B cell (primary cell): ENCODE data around the gene RBM19. TPM values are rescaled to one million over a fixed set of nuclear protein-coding genes. Genes with fewer than 3 reads are reported as not detected.

Experiments
- ATAC-seq: fragments of 200-7000 bp; cut with Tn5 transposase; one replicate; pipeline ENCODE4 v1.10.0; 2021; ENCODE audit warnings: low read depth, mild to moderate bottlenecking, moderate number of reproducible peaks, moderate library complexity
- CTCF ChIA-PET: fragments of 350-600 bp; sonication (Branson Sonifier 250); formaldehyde crosslinking; loops from one replicate; lab custom pipeline; 2021; ENCODE audit warnings: antibody characterized with exemption, inconsistent platforms; lab: Charles Lee
- POLR2A ChIA-PET: fragments of 350-600 bp; sonication (Branson Sonifier 250); formaldehyde crosslinking; loops from one replicate; lab custom pipeline; 2021; ENCODE audit warnings: antibody characterized with exemption; lab: Charles Lee
- DNase-seq: peaks from one replicate; pipeline ENCODE4 v3.0.0; 2013
- H2AFZ ChIP-seq: 2 replicates; pipeline ENCODE4 v1.6.1; 2012; ENCODE audit warnings: mild to moderate bottlenecking, low read depth, low read length; ENCODE audit not compliant: insufficient read depth, poor library complexity, severe bottlenecking
- H3K27ac ChIP-seq, 2 donors: 1 replicate in 1 of 2; 2 replicates in 1 of 2; pipeline ENCODE4 v1.5.1; 2012 to 2013; ENCODE audit warnings: low read length in 2 of 2, mild to moderate bottlenecking in 2 of 2, moderate library complexity in 1 of 2
- H3K27me3 ChIP-seq, 4 experiments: fragments of 200-600 bp in 1 of 4; sonication (generic) in 1 of 4; replicated peaks in 1 of 4; 1 replicate in 2 of 4; 2 replicates in 2 of 4; pipeline versions ENCODE4 v1.6.1 to v1.7.0; 2013 to 2016; ENCODE audit warnings: low read length in 3 of 4, mild to moderate bottlenecking in 2 of 4, mixed read lengths in 1 of 4, moderate library complexity in 1 of 4; ENCODE audit not compliant: insufficient read depth in 4 of 4, control insufficient read depth in 3 of 4; ENCODE audit errors: control extremely low read depth in 1 of 4
- H3K36me3 ChIP-seq, 2 experiments: replicated peaks in 1 of 2; 1 replicate in 1 of 2; 2 replicates in 1 of 2; pipeline versions ENCODE4 v1.6.1 to v1.7.1; 2013; ENCODE audit warnings: low read length in 1 of 2; ENCODE audit not compliant: insufficient read depth in 2 of 2, control insufficient read depth in 1 of 2; ENCODE audit errors: control extremely low read depth in 1 of 2, extremely low read depth in 1 of 2
- H3K4me1 ChIP-seq, 2 donors: fragments of 200-600 bp in 1 of 2; sonication (generic) in 1 of 2; 1 replicate in 1 of 2; 2 replicates in 1 of 2; pipeline versions ENCODE4 v1.5.1 to v1.6.1; 2013 to 2017; ENCODE audit warnings: low read length in 2 of 2; ENCODE audit not compliant: control insufficient read depth in 2 of 2, insufficient read depth in 2 of 2
- H3K4me2 ChIP-seq: replicated peaks from 2 replicates; pipeline ENCODE3; 2012; ENCODE audit warnings: mild to moderate bottlenecking, low read depth, low read length; ENCODE audit not compliant: poor library complexity, severe bottlenecking
- H3K4me3 ChIP-seq, 5 experiments: fragments of 200-600 bp in 1 of 5; sonication (generic) in 1 of 5; 1 replicate in 3 of 5; 2 replicates in 2 of 5; pipeline versions ENCODE4 v1.5.1 to v1.7.0; 2011 to 2016; ENCODE audit warnings: low read length in 4 of 5, mild to moderate bottlenecking in 4 of 5, low read depth in 2 of 5, control low read depth in 1 of 5, moderate library complexity in 1 of 5; ENCODE audit not compliant: insufficient read depth in 1 of 5; ENCODE audit errors: control extremely low read depth in 1 of 5, extremely low read depth in 1 of 5
- H3K79me2 ChIP-seq: fragments of 200-600 bp; sonication (generic); one replicate; pipeline ENCODE4 v1.6.0; 2016; ENCODE audit warnings: low read length; ENCODE audit not compliant: control insufficient read depth, insufficient read depth
- H3K9ac ChIP-seq: fragments of 200-600 bp; sonication (generic); 2 replicates; pipeline ENCODE4 v1.6.1; 2017; ENCODE audit warnings: mild to moderate bottlenecking, low read length, moderate library complexity
- H3K9me3 ChIP-seq, 3 donors: one replicate each; pipeline versions ENCODE4 v1.6.1 to v1.7.1; 2013; ENCODE audit warnings: low read length in 2 of 3; ENCODE audit not compliant: control insufficient read depth in 2 of 3, insufficient read depth in 1 of 3; ENCODE audit errors: control extremely low read depth in 1 of 3
- H4K20me1 ChIP-seq: 2 replicates; pipeline ENCODE4 v1.6.0; 2012; ENCODE audit warnings: mild to moderate bottlenecking, low read length; ENCODE audit not compliant: insufficient read depth, control insufficient read depth, poor library complexity, severe bottlenecking
- H3K27ac Mint-ChIP-seq: one replicate; pipeline ENCODE4 v1.8.0; 2021; ENCODE audit warnings: mixed read lengths
- H3K27me3 Mint-ChIP-seq: one replicate; pipeline ENCODE4 v1.8.0; 2021; ENCODE audit warnings: mixed read lengths
- H3K4me1 Mint-ChIP-seq: one replicate; pipeline ENCODE4 v1.8.0; 2021; ENCODE audit warnings: mixed read lengths
- H3K4me3 Mint-ChIP-seq: one replicate; pipeline ENCODE4 v1.8.0; 2021; ENCODE audit warnings: mixed read lengths
- H3K9me3 Mint-ChIP-seq: one replicate; pipeline ENCODE4 v1.8.0; 2022; ENCODE audit warnings: mixed read lengths; ENCODE audit not compliant: insufficient read depth
- CTCF ChIP-seq: fragments of 200-600 bp; IDR thresholded peaks from one replicate; pipeline ENCODE4 v1.8.0; 2022; ENCODE audit warnings: antibody characterized with exemption, mild to moderate bottlenecking
- EZH2 ChIP-seq: IDR thresholded peaks from 2 replicates; pipeline ENCODE4 v1.6.1; 2012; ENCODE audit warnings: borderline replicate concordance, low read depth, mild to moderate bottlenecking, moderate library complexity, low read length; ENCODE audit not compliant: insufficient read depth, poor library complexity, severe bottlenecking
- WGBS: methylation state at CpG from one replicate; pipeline ENCODE4 v1.1.5; 2013; ENCODE audit warnings: missing lambda C conversion rate; ENCODE audit not compliant: insufficient coverage; 5-methylcytosine and 5-hydroxymethylcytosine counted together
- intact Hi-C: fragments of 100-400 bp; cut with micrococcal nuclease; formaldehyde crosslinking; loops from one replicate; pipeline ENCODE4 v1.10.0; 2022
- polyA plus RNA-seq: library from polyadenylated mRNA; depleted of rRNA; stranded (reverse); fragments of >200 nt; gene quantifications from 2 replicates; pipeline ENCODE4 v1.2.3, GENCODE V29; 2012
- total RNA-seq, 2 donors: library from RNA; stranded (reverse); fragments of 120-200 nt in 1 of 2; gene quantifications; 1 replicate in 1 of 2; 2 replicates in 1 of 2; pipeline versions ENCODE4 v1.2.3 to v1.2.4, GENCODE V29; 2013 to 2022

The RBM19 gene
- total and polyA plus RNA-seq, 2 donors (not counting 1 experiment from before 2014, with no cell fraction given), result 43.1 to 90.0 TPM

- Histone ChIP-seq H3K4me2 (no peak overlapping the region), H3K9me3 (no peaks in the 10 kb centered on the region), H3K9ac (no peak overlapping the region), H3K27ac (no peak overlapping the region), H3K79me2 (no peaks in the 10 kb centered on the region), H3K27me3 (no peaks in the 10 kb centered on the region), H3K36me3 (peaks cover 0 to 35% of the 10 kb centered on the region in 2 experiments), H3K4me1 (no peaks in the 10 kb centered on the region), H3K4me3 (no peak overlapping the region), H4K20me1 (no peaks in the 10 kb centered on the region), H2AFZ (no peak overlapping the region)
- TF ChIP-seq EZH2 (no peak), CTCF (no peak)
- Mint-ChIP-seq H3K27me3 (no peaks in the 10 kb centered on the region), H3K4me3 (no peak overlapping the region), H3K27ac (no peak overlapping the region), H3K9me3 (no peaks in the 10 kb centered on the region), H3K4me1 (no peaks in the 10 kb centered on the region)
- CTCF ChIA-PET, result no interaction called here
- ATAC-seq (no peak), DNase-seq (no peak)
- intact Hi-C loops, result no loop called here
- WGBS, result 100% methylated on average over 1 of the region's 2 CpGs
- POLR2A ChIA-PET, result no interaction called here
These were observed 65.4 kb downstream of the RBM19 start for GRCh38 chr12:113900716-113901115.

- H3K27ac ChIP-seq, result no peak overlapping the region
- peaks cover 5 to 36% of the 10 kb centered on the region in 2 experiments for H3K36me3 ChIP-seq
- POLR2A ChIA-PET, result no interaction called here
These were observed 66.3 kb downstream of the RBM19 start for GRCh38 chr12:113899561-113900471.

More at GRCh38 chr12:113899561-113900471, 66.3 kb downstream of the RBM19 start:
- H3K27me3 Mint-ChIP-seq, result no peaks in the 10 kb centered on the region
- H3K4me3 Mint-ChIP-seq, result no peak overlapping the region
- H3K4me1 Mint-ChIP-seq, result no peaks in the 10 kb centered on the region
- H3K9ac ChIP-seq, result no peak overlapping the region
- no peak overlapping the region for H3K4me2 ChIP-seq
- DNase-seq, result no peak
- H3K9me3 Mint-ChIP-seq, result no peaks in the 10 kb centered on the region
- CTCF ChIA-PET, result no interaction called here
- H3K4me1 ChIP-seq, result no peaks in the 10 kb centered on the region
- ATAC-seq, result no peak
- no peak overlapping the region for H2AFZ ChIP-seq
- H3K27ac Mint-ChIP-seq, result no peak overlapping the region
- intact Hi-C loops, result no loop called here
- no peaks in the 10 kb centered on the region for H3K79me2 ChIP-seq
- TF ChIP-seq EZH2 (no peak), CTCF (no peak)
- no peaks in the 10 kb centered on the region for H3K27me3 ChIP-seq
- H3K9me3 ChIP-seq, result no peaks in the 10 kb centered on the region
- H4K20me1 ChIP-seq, result no peaks in the 10 kb centered on the region
- H3K4me3 ChIP-seq, result no peak overlapping the region
- 97% methylated on average over 18 of the region's 32 CpGs for WGBS
